Raji (cell line): ENCODE measurements around the gene BEST2.

Experiments used
- POLR2A ChIP-seq: IDR thresholded peaks from 2 replicates; pipeline ENCODE4 v1.6.1; 2011; ENCODE audit warnings: low read depth, low read length, control low read depth; ENCODE audit not compliant: insufficient read depth

The BEST2 gene

GRCh38 chr19:12778017-12778904, 26.7 kb downstream of the BEST2 start:
- TF ChIP-seq POLR2A = peak; percentile 65

GRCh38 chr19:12778905-12779161, 27.2 kb downstream of the BEST2 start:
- TF ChIP-seq POLR2A = no peak

GRCh38 chr19:12779162-12779993, 27.8 kb downstream of the BEST2 start:
- TF ChIP-seq POLR2A = 0 out of 2 replicates have a peak, but pooled peaks have one; percentile 25

- no peak for TF ChIP-seq POLR2A
These were observed 30.5 kb downstream of the BEST2 start for GRCh38 chr19:12782174-12782423.

- TF ChIP-seq POLR2A = 0 out of 2 replicates have a peak, but pooled peaks have one; percentile 53
These were observed 31.1 kb downstream of the BEST2 start for GRCh38 chr19:12782424-12783290.

GRCh38 chr19:12783291-12783848, 31.8 kb downstream of the BEST2 start:
- TF ChIP-seq POLR2A = peak; percentile 22; the same call in 1 of the 2 replicates

GRCh38 chr19:12783849-12784393, 32.3 kb downstream of the BEST2 start:
- 0 out of 2 replicates have a peak, but pooled peaks have one; percentile 4 for TF ChIP-seq POLR2A

- peak; percentile 31 for TF ChIP-seq POLR2A
These were observed 32.8 kb downstream of the BEST2 start for GRCh38 chr19:12784394-12784870.

GRCh38 chr19:12784871-12785430, 33.4 kb downstream of the BEST2 start:
- peak; percentile 32 for TF ChIP-seq POLR2A

GRCh38 chr19:12785431-12786031, 33.9 kb downstream of the BEST2 start:
- no peak; the same call in 1 of the 2 replicates for TF ChIP-seq POLR2A

- TF ChIP-seq POLR2A = peak; percentile 24; the same call in 1 of the 2 replicates
These were observed 34.7 kb downstream of the BEST2 start for GRCh38 chr19:12786141-12786870.

GRCh38 chr19:12786952-12787351, 35.4 kb downstream of the BEST2 start:
- 0 out of 2 replicates have a peak, but pooled peaks have one; percentile 3 for TF ChIP-seq POLR2A

GRCh38 chr19:12787458-12787857, 35.9 kb downstream of the BEST2 start:
- no peak for TF ChIP-seq POLR2A

GRCh38 chr19:12788042-12788681, 36.6 kb downstream of the BEST2 start:
- TF ChIP-seq POLR2A = no peak
